COLO829 (cell line): ENCODE data around the gene VCL.
"Not testable (repeated sequence)": the region's sequence is repeated elsewhere in the genome, so short reads cannot be mapped to it uniquely, and the experiment has no call there.

Source experiments
- DNase-seq: peaks from one replicate; pipeline ENCODE4 v3.0.0; 2012; ENCODE audit warnings: low spot score

The VCL gene

DNA sequence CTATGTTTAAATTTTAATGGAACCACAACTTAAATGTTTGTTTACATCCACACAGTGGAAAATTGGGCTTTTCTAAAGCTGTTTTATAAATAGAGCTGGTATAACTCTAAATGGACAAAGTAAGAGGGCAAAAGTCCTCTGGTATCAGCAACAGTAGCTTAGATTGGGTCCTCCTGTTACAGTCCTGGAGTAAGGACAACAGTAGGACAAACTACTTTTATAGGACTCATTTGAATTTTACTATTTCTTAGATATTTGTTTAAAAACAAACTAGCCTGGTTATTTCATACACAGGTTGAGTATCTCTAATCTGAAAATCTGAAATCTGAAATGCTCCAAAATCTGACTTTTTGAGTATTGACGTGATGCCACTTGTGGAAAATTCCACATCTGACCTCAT is 8.4 kb downstream of the VCL start:
- DNase-seq, result no peak

DNA sequence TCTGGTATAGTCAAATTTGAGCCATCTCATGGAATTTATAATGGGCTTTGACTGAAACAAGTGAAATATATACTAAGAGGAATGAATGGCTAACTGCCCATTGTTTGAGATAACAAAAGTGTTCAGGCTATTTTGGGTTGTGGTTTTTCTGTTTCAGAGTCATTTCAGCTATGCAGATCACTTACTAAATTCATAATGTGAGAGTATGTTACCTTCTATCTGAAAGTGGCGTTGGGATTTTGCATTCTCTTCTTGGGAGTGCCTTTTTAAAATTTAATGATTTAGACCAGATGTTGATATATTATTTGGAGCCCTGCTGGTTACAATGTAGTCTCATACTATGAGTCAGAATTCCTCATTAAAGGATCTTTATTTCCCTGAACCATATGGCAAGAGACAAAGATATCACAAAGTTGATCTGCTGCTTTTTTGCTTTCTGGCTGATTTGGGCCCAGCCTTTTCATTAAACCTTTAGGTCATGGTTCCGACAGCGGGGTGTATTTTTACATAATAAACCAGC is 10.4 kb downstream of the VCL start:
- no peak for DNase-seq

DNA sequence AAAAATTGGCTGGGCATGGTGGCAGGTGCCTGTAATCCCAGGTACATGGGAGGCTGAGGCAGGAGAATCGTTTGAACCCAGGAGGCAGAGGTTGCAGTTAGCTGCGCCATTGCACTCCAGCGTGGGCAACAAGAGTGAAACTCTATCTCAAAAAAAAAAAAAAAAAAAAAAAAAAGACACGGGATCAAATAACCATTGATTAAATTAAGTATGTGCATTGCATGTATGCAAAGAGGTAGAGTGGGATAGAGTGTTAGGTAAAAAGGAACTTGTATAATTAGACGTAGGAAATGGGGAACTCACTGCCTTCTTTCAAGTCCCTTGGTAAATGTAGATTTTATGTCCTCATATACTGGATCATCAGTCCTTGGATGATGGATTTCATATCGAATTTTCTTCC is 13.1 kb downstream of the VCL start:
- no peak for DNase-seq

DNA sequence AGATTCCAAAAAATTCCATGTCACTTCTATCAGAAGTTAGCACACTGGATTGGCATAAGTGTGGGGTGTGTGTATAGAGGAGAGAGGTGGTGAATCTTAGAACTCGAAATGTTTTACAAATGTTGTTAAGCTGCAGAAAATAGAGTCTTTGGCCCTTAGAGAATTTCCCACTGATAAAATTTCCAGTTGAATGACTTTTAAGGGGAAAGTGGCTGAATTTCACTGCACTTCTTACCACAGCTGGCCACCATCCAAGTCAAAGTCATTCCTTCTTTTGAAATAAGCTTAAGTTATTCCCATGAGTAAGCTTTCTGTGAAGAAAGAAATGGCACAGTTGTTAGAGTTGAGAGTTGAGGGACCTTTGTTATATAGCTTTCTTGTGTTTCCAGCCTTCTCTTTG is 13.9 kb downstream of the VCL start:
- no peak for DNase-seq

DNA sequence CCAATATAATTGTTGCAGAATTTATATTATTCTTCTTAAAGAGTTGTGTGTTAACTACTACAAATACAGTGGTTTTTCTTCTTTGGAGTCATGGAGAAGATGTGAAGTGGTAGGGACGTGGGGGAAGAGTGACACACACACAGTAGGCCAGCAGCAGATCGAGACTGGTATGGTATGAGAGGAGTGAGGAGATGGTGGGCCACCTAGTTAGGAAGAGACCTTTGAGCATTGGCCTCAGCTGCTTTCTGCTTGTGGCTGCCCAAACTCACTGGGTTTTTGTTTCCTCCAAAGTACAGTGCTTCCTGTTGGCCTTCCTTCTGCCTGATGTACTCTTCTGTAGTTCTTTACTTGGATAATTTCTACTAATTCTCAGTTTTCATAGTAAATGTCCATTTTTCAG is 14.6 kb downstream of the VCL start:
- no peak for DNase-seq

DNA sequence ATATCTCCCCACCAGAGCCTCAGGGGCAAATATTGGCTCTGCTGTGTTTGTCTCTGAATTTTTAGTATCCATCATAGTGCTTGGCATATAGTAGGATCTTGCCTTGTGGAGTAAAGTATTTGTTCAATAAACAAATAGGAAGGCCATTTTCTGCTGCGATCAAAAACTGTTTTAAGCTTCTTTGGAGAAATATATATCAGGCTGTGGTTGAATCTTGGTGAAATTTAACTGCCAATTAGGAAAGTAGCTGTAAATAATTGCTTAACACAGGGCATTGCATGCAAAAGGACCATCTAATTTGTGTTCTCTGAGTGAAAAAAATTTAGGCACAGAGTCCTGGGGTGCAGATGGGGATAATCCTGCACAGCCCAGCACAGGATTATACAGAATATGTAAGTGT is 15.1 kb downstream of the VCL start:
- DNase-seq, result no peak

DNA sequence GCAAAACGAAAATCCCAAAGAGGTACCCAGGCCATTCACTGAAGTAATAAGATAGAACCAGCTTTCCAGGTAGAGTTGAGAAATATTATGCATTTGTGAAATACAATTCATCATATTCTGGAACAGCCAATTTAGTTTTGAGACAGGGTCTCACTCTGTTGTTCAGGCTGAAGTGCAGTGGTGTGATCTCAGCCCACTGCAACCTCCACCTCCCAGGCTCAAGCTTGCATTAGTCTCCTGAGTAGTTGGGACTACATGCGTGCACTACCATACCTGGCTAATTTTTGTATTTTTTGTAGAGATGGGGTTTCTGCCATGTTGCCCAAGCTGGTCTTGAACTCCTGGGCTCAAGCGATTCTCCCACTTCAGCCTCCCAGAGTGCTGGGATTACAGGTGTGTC is 16.7 kb downstream of the VCL start:
- DNase-seq, result not testable (repeated sequence)

DNA sequence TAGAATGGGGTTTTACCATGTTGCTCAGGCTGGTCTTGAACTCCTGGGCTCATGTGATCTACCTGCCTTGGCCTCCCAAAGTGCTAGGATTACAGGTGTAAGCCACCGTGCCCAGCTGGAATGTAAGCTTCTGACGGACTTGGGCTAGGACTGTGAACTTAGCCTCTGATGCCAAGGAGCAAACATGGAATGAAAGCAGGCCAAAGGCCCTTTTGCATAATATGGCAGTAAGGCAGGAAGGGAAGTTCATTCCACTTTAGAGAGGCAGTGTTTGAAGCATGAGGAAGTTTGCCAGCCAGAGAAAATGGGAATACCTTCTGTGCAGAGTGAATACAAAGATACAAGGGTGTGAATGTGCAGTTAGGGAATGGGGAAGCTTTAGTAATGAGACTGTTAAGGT is 20.3 kb downstream of the VCL start:
- no peak for DNase-seq

DNA sequence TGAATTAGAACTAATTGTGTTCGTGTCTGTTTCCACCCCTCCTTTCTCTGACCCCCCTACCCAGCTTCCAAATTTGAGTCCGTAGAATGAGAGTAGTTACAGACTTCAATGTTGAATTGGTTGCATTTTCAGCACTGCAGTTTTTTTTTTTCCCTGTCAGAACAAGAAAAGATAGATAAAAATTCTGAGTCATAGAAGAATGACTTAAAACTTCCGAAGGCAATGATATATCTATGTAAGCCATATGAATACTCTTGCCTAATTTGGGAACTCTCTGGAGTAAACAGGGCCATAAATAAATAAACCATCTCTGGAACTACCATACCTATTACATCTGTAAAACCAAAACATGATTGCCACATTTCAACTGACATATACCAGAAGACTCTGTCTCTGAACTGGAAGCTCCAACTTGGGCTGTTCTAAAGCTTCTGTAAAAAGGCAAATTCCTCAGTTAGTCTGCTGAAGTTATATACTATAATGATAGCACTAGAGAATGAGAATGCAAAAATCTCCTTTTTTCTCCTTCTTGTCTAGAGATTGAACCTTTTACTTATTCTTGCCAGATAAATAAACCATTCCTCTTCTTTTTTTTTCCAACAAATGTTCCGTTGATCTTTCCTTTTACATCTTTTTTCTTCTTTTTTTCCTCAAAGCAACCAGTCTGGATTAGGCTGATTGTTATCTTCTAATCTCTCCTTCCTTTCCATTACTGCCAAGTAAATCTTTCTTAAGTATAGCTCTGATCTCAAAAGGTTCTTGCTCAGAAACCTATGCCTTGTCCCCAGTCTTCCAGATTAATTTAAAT is 23.5 kb downstream of the VCL start:
- DNase-seq, result no peak

DNA sequence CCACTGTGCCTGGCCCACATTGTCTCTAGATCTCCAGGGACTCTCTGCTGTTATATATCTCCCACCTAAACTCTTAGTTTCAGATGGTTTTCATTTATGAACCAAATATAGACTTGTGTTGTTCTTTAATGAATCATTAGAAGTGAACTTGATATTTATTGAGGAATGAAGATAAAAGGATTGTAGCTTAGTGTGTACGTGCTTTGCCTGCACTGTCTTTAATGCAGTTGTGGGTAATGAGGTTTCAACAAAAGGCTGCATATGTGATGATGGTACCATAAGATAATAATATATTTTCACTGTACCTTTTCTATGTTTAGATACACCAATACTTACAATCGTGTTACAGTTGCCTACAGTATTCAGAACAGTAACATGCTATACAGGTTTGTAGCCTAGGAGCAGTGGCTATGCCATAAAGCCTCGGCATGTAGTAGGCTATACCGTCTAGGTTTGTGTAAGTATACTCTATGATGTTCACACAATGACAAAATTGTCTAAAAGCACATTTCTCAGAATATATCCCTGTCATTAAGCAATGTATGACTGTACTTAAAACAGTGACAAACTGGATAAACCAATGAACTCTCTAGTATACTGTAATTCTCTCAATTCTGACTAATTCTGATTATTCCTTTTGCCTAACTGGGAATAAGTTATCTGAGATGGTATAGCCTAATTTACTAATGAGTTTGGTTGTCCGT is 25.2 kb downstream of the VCL start:
- no peak for DNase-seq

DNA sequence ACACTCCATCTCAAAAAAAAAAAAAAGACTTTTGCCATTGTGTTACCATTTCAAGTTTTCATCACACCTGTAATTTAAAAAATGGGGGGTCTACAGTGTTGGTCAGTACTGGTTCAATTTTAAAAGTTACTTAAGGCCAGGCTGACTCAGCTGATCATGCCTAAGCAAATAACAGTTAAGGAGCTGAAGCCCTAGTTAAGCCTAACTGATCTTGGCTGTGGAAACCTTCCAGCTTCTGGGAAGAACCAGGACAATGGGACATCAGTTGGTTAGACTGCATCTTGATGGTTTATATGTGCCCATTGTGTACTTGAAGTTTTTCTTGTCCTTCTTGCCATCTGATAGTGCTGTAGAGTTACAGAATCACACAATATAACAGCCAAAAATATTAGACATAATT is 26.7 kb downstream of the VCL start:
- no peak for DNase-seq

DNA sequence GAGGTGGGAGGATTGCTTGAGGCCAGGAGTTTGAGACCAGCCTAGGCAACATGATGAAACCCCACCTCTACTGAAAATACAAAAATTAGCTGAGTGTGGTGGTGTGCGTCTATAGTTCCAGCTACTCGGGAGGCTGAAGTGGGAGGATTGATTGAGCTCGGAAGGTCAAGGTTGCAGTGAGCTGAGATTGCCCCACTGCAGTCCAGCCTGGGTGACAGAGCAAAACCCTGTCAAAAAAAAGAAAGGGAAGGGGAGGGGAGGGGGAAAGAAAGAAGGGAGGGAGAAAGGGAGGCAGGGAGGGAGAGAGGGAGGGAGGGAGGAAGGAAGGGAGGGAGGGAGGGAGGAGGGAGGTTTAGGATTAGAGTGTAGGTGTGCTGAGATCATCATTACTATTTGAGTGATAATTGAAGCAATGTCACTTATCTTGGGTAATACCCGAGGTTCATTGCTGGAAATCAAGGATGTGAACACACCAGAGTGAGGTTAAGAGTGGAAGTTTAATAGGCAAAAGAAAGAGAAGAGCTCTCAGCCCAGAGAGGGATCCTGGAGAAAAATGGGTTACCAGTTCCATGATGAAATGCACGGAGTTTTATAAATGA is 27.6 kb downstream of the VCL start:
- DNase-seq, result no peak

DNA sequence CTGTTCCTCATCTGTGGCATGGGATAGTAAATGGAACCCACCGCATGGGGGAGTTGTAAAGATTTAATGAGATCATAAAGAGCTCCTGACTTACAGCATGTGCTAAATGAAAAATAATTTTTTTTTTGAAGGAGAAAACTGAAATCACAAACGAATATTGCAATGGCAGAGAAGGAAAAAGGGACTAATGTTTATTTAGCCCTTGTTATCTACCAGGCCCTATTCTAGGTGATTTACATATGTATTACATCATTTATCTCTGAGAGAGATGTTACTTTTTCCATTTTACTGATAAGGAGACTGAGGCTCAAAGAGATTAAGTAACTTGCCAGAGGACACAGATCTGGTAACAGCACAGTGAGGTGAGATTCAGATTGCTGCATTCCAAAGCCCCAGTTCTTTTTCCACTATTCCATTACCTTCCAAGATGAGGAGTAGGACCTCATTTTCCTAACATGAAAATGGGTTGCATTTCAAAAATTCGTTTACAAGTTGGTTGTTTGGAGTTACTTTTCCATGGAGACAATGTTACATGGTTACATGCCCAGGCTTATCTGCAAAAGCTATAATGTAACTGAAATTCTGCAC is 28.6 kb downstream of the VCL start:
- no peak for DNase-seq

DNA sequence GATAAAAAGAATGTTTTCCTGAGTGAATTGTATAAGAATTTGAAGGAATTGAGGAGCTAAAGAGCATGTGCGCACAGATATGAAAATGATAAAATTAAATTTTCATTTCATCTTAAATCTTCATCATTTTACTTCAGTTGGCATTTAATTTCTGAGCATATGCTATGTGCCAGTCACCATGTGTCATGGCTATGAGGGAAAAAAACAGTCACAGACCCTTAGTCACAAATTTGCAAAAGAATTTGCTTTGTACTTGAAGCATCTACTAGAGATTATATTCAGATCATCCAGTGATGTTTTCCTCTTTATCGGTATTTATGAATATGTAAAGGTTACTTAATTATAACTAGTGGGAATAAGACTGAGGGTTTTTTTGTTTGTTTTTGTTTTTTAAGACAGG is 29.8 kb downstream of the VCL start:
- DNase-seq, result no peak

DNA sequence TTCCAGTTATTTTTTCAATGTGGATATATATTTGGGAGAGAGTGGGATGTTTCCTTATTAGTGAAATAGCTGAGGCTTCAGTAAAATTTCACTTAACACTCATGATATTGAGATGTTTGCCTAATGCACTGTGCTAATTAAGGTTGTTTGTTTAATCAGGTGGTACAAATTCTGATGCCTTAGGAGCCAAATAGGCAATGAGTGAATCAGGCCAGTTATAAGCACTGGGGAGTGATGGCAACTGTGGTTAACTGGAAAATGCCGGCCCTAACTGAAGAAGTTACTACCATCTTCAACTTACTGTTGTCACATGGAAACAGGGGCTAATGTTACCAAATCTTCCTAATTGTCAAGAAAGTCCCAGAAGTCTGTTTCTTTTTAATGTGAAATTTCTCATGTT is 32.0 kb downstream of the VCL start:
- no peak for DNase-seq

DNA sequence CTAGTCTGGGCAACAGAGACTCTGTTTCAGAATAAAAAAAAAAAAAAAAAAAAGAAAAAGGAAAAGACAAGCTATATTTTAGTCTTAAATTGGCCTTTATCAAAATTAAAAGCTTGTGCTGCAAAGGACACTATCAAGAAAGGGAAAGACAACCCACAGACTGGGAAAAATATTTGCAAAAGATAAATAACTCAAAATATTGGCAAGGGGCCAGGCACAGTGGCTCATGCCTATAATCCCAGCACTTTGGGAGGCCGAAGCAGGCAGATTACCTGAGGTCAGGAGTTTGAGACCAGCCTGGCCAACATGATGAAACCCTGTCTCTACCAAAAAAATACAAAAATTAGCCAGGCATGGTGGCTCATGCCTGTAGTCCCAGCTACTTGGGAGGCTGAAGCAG is 34.3 kb downstream of the VCL start:
- DNase-seq, result not testable (repeated sequence)

DNA sequence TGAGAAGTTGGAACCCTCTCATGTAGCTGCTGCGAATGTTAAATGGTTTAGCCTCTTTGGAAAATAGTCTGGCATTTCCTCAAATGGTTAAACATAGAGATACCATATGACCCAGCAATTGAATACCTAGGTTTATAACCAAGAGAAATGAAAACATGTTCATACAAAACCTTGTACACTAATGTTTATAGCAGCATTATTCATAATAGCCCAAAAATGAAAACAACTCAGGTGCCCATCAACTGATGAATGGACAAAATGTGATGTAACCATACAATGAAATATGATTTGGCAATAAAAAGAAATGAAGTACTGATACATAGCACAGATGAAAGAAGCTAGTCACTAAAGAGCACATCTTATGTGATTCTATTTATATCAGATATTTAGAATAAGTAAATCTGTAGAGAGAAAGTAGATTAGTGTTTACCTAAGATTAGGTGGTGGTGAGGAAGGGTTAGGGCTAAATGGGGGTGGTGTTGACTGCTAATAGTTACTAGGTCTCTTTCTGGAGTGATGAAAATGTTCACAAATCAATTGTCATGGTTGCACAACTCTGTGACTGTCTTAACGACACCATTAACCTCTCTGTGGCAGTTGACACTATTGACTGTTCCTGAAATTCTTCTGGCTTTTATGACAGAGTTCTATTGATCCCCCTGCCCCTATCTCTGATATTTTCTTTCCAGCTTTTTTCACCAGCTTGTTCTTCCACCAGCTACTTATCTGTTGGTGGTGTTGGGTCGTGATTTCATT is 35.2 kb downstream of the VCL start:
- no peak for DNase-seq

DNA sequence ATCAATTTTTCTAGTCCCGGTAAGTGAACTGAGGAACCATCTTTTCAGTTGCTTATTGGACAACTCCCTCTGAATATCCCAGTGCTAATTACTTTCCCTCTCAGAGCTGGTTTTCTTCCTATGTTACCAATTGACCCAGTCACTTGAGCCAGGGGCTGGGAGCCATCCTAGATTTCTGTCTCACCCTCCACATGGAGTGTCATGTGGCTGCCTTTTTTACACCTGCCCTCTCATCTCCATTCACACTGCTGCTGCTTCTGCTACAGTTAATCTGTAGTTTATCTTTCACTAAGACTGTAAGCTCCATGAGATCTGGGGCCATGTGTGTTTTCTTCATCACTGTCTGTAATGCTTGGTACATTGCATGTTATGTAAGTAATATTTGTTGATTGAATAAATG is 35.8 kb downstream of the VCL start:
- DNase-seq, result no peak

DNA sequence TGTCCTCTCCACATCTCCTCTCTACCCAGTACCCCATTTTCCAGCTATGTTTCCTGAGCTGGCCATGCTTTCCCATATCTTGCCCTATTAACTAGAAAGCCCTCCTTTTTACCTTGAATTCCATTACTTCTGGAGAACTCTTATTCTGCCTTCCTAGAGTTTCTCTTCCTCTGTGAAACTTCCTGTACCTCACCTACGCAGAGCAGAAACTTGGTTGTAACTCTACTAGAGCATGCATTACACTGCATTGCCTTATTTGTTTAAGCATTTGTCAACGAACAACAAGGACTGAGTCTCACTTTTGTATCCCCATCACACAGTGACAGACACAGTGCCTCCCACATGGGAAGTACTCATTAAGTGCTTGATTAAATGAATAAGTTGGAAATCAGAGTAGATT is 36.4 kb downstream of the VCL start:
- no peak for DNase-seq

DNA sequence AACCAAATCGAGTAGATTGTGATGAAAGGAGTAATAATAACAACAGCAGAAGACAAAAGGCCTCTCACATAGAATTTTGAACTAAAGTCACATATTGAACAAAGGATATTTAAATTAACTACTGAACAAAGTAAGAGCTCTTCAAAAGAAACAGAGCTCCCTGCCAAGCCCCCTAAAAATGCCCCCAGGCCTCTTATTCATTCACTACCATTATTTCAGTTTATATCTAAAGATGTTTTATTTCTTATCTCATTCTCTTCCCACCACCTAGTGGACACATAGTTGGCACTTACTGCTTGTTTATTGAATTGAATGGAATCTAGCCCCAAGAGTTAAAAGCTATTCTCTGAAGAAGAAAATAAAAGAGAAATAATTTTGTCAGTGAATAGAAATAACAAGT is 37.4 kb downstream of the VCL start:
- DNase-seq, result peak; percentile 28

DNA sequence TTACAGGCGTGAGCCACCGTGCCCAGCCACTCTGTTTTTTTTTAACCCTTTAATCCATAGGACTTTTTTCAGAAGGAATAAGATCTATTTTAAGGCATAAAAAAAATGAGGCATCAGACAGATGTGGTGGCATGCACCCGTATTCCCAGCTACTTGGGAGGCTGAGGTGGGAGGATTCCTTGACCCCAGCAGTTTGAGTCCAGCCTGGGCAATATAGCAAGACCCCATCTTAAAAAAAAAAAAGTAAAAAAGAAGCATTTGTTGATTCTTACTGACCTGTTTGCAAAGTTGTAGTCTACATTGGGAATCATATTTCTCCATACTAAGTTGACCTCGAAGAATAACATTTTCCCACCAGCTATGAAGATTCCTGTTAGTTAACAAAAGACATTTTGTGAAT is 38.6 kb downstream of the VCL start:
- no peak for DNase-seq

DNA sequence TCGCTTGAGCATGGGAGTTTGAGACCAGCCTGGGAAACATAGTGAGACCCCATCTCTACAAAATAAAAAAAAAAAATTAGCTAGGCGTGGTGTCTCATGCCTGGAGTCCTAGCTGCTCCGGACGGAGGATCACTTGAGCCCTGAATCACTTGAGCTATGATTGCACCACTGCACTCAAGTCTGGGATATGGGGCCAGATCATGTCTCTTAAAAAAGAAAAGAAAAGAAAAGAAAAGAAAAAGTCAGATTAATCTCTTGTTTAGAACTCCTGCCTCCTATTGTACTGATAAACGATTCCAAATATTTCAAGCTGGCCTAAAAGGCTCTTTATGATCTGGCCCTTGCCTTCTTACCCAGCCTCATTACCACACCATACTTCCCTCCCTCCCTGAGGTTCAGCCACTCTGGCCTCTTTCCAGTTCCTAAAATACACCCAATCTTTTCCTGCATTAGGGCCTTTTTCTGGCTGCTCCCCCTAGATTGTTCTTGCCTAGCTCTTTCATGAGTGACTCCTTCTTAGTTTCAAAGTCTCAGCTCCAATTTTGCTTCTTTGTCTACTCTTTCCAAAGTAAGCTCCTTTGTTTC is 41.7 kb downstream of the VCL start:
- no peak for DNase-seq
